HCT116 (cell line): ENCODE data around the gene MTHFD1L. TPM values are rescaled to one million over a fixed set of nuclear protein-coding genes. Genes with fewer than 3 reads are reported as not detected.

Experiments
- ATAC-seq: fragments of 200-7000 bp; cut with Tn5 transposase; 2 replicates; pipeline ENCODE4 v1.9.1; 2020; ENCODE audit warnings: mild to moderate bottlenecking, moderate library complexity
- BruUV-seq: library from RNA; stranded (reverse); fragments of 400-500 nt; replicated peaks from 2 replicates; lab custom pipeline; 2021; lab: Mats Ljungman, UMichigan
- CTCF ChIA-PET: fragments of 300-600 bp; sonication (Branson Sonifier 250); formaldehyde crosslinking; loops from one replicate; lab custom pipeline; 2021; ENCODE audit warnings: antibody characterized with exemption; lab: Charles Lee
- POLR2A ChIA-PET: fragments of 300-600, 350-600 bp; sonication (Branson Sonifier 250); formaldehyde crosslinking; loops from one replicate; lab custom pipeline; 2021; ENCODE audit warnings: antibody characterized with exemption; lab: Charles Lee
- RAD21 ChIA-PET, 2 experiments: fragments of 300-600 bp; sonication (Branson Sonifier 250); formaldehyde crosslinking; loops; one replicate each; lab custom pipeline; 2023; ENCODE audit warnings: low total read pairs in 2 of 2; ENCODE audit not compliant: uncharacterized antibody in 2 of 2, unreplicated experiment in 2 of 2, low non-redundant PET in 1 of 2; lab: Charles Lee
- DNase-seq: peaks from one replicate; pipeline ENCODE4 v3.0.0-alpha.2; 2010; ENCODE audit warnings: low read depth, low spot score
- H2AFZ ChIP-seq: fragments of 200-600 bp; shearing (Covaris generic), sonication (generic); 2 replicates; pipeline ENCODE4 v1.6.1; 2017; ENCODE audit warnings: low read depth, mixed run types, mixed read lengths, antibody characterized with exemption, low read length; ENCODE audit not compliant: poor library complexity, severe bottlenecking
- H3K27ac ChIP-seq: 2 replicates; pipeline ENCODE4 v1.5.1; 2012; ENCODE audit warnings: low read depth, low read length
- H3K27me3 ChIP-seq: fragments of 200-600 bp; sonication (generic); 2 replicates; pipeline ENCODE4 v1.6.1; 2016; ENCODE audit warnings: mixed run types, low read length, mixed read lengths; ENCODE audit not compliant: insufficient read depth
- H3K36me3 ChIP-seq, 2 experiments: fragments of 200-500 bp in 1 of 2; fragments of 200-600 bp in 1 of 2; sonication (Bioruptor generic) in 1 of 2; sonication (generic) in 1 of 2; 2 replicates each; pipeline versions ENCODE4 v1.5.1 to v1.6.1; 2014 to 2016; ENCODE audit warnings: low read length in 2 of 2, inconsistent platforms in 1 of 2, mixed read lengths in 1 of 2, mixed run types in 1 of 2; ENCODE audit not compliant: insufficient read depth in 2 of 2, control insufficient read depth in 1 of 2
- H3K4me1 ChIP-seq, 2 experiments: fragments of 200-600 bp in 1 of 2; sonication (generic) in 1 of 2; 2 replicates each; pipeline versions ENCODE4 v1.5.1 to v1.6.1; 2012 to 2017; ENCODE audit warnings: low read length in 2 of 2, inconsistent platforms in 1 of 2, mild to moderate bottlenecking in 1 of 2, mixed read lengths in 1 of 2, mixed run types in 1 of 2, moderate library complexity in 1 of 2; ENCODE audit not compliant: insufficient read depth in 2 of 2, control insufficient read depth in 1 of 2
- H3K4me2 ChIP-seq: fragments of 200-600 bp; sonication (generic); 2 replicates; pipeline ENCODE4 v1.6.1; 2017; ENCODE audit warnings: mixed run types, low read length, mixed read lengths
- H3K4me3 ChIP-seq, 2 experiments: fragments of 200-600 bp in 1 of 2; sonication (generic) in 1 of 2; replicated peaks in 1 of 2; 2 replicates each; pipeline ENCODE4 v1.5.1; 2011 to 2016; ENCODE audit warnings: low read length in 2 of 2, control low read depth in 1 of 2, low read depth in 1 of 2, mild to moderate bottlenecking in 1 of 2, mixed read lengths in 1 of 2, mixed run types in 1 of 2
- H3K79me2 ChIP-seq: fragments of 200-600 bp; sonication (generic); 2 replicates; pipeline ENCODE4 v1.6.1; 2017; ENCODE audit warnings: mild to moderate bottlenecking, mixed run types, low read length, moderate library complexity, mixed read lengths; ENCODE audit not compliant: insufficient read depth
- H3K9ac ChIP-seq: fragments of 200-600 bp; sonication (generic); 2 replicates; pipeline ENCODE4 v1.6.1; 2016; ENCODE audit warnings: low read length, mixed read lengths
- H3K9me2 ChIP-seq: fragments of 200-600 bp; sonication (generic), shearing (Covaris generic); 2 replicates; pipeline ENCODE4 v1.6.1; 2017; ENCODE audit warnings: mixed run types, mild to moderate bottlenecking, moderate library complexity; ENCODE audit not compliant: insufficient read depth
- H3K9me3 ChIP-seq, 2 experiments: fragments of 200-500 bp in 1 of 2; fragments of 200-600 bp in 1 of 2; sonication (Bioruptor generic) in 1 of 2; sonication (generic) in 1 of 2; 2 replicates each; pipeline ENCODE4 v1.6.1; 2014 to 2017; ENCODE audit warnings: low read length in 2 of 2, mixed read lengths in 2 of 2, inconsistent platforms in 1 of 2, low read depth in 1 of 2, mild to moderate bottlenecking in 1 of 2, mixed run types in 1 of 2, moderate library complexity in 1 of 2; ENCODE audit not compliant: control insufficient read depth in 1 of 2, insufficient read depth in 1 of 2
- H4K20me1 ChIP-seq: fragments of 200-600 bp; sonication (generic), shearing (Covaris generic); 2 replicates; pipeline ENCODE4 v1.6.1; 2017; ENCODE audit warnings: mixed run types, mild to moderate bottlenecking, moderate library complexity; ENCODE audit not compliant: insufficient read depth
- CBX3 ChIP-seq: IDR thresholded peaks from 2 replicates; pipeline ENCODE4 v1.6.1; 2012; ENCODE audit warnings: low read depth
- CTCF ChIP-seq, 3 experiments: fragments of 200-600 bp in 1 of 3; sonication (generic) in 1 of 3; IDR thresholded peaks in 2 of 3; conservative IDR thresholded peaks in 1 of 3; 2 replicates each; pipeline ENCODE4 v1.5.1; 2012 to 2017; ENCODE audit warnings: low read depth in 2 of 3, low read length in 2 of 3, antibody characterized with exemption in 1 of 3, borderline replicate concordance in 1 of 3, control low read depth in 1 of 3, mild to moderate bottlenecking in 1 of 3, mixed read lengths in 1 of 3, mixed run types in 1 of 3, moderate library complexity in 1 of 3; ENCODE audit not compliant: insufficient read depth in 1 of 3
- ELF1 ChIP-seq: IDR thresholded peaks from 2 replicates; pipeline ENCODE4 v1.6.1; 2012; ENCODE audit warnings: low read depth, borderline replicate concordance
- EZH2 ChIP-seq: fragments of 200-600 bp; sonication (generic); IDR thresholded peaks from 2 replicates; pipeline ENCODE4 v1.6.1; 2017; ENCODE audit warnings: antibody characterized with exemption, mixed run types
- EZH2phosphoT487 ChIP-seq: fragments of 200-600 bp; IDR thresholded peaks from 2 replicates; pipeline ENCODE4 v1.6.1; 2018; ENCODE audit warnings: antibody characterized with exemption, borderline replicate concordance
- JUND ChIP-seq: IDR thresholded peaks from 2 replicates; pipeline ENCODE4 v1.6.1; 2012
- MAX ChIP-seq: IDR thresholded peaks from 2 replicates; pipeline ENCODE4 v1.6.1; 2012
- POLR2A ChIP-seq: IDR thresholded peaks from 2 replicates; pipeline ENCODE4 v1.7.0; 2011; ENCODE audit warnings: borderline replicate concordance; ENCODE audit not compliant: insufficient read depth, insufficient read length; ENCODE audit errors: extremely low read depth
- REST ChIP-seq: IDR thresholded peaks from 2 replicates; pipeline ENCODE4 v1.6.1; 2012; ENCODE audit warnings: low read depth
- SIN3A ChIP-seq: IDR thresholded peaks from 2 replicates; pipeline ENCODE4 v1.6.1; 2012; ENCODE audit warnings: low read depth
- YY1 ChIP-seq: IDR thresholded peaks from 2 replicates; pipeline ENCODE4 v1.6.1; 2011; ENCODE audit warnings: low read length, low read depth, moderate library complexity, mild to moderate bottlenecking; ENCODE audit not compliant: insufficient replicate concordance; ENCODE audit errors: extremely low read depth
- ZNF274 ChIP-seq: fragments of 200-500 bp; sonication (Bioruptor generic); IDR thresholded peaks from 2 replicates; pipeline ENCODE4 v1.6.1; 2014; ENCODE audit warnings: mild to moderate bottlenecking, low read depth, low read length, inconsistent platforms
- intact Hi-C: fragments of 100-400 bp; cut with micrococcal nuclease; formaldehyde crosslinking; loops from 2 replicates; pipeline ENCODE4 v1.10.0; 2022
- total RNA-seq: library from RNA; stranded (reverse); gene quantifications from one replicate; pipeline ENCODE4 v1.2.1, GENCODE V29; 2021; ENCODE audit not compliant: unreplicated experiment

The MTHFD1L gene
- total RNA-seq, 1 experiment from 2014 or later: 127 TPM

- Histone ChIP-seq H3K36me3 (peaks cover 4 to 31% of the 10 kb centered on the region in 2 experiments; a peak in 2 of 4 replicates), H3K27me3 (no peaks in the 10 kb centered on the region), H3K9ac (no peak overlapping the region), H3K9me2 (no peaks in the 10 kb centered on the region), H3K4me3 (no peak overlapping the region), H4K20me1 (no peaks in the 10 kb centered on the region), H3K9me3 (no peaks in the 10 kb centered on the region), H3K4me2 (no peak overlapping the region), H3K4me1 (no peaks in the 10 kb centered on the region), H3K27ac (no peak overlapping the region), H3K79me2 (no peaks in the 10 kb centered on the region), H2AFZ (no peak overlapping the region)
- CTCF ChIA-PET: no interaction called here
- TF ChIP-seq POLR2A (no peak), SIN3A (no peak), MAX (no peak), CBX3 (no peak), EZH2 (no peak), EZH2phosphoT487 (no peak)
- POLR2A ChIA-PET: no interaction called here
- intact Hi-C loops: no loop called here
- no TSS peak for BruUV-seq
- ATAC-seq (no peak), DNase-seq (no peak)
- RAD21 ChIA-PET: no interaction called here
These were observed 93.7 kb downstream of the MTHFD1L start for GRCh38 chr6:150959166-150959565.

GRCh38 chr6:150962436-150962835, 96.9 kb downstream of the MTHFD1L start:
- CTCF ChIA-PET: no interaction called here
- no TSS peak for BruUV-seq
- DNase-seq (no peak), ATAC-seq (no peak)
- Histone ChIP-seq H3K4me3 (no peak overlapping the region), H3K27ac (no peak overlapping the region), H3K9me2 (no peaks in the 10 kb centered on the region), H3K9ac (no peak overlapping the region), H3K27me3 (no peaks in the 10 kb centered on the region), H4K20me1 (no peaks in the 10 kb centered on the region), H3K4me1 (no peaks in the 10 kb centered on the region), H3K9me3 (no peaks in the 10 kb centered on the region), H3K36me3 (peaks cover 4 to 27% of the 10 kb centered on the region in 2 experiments; a peak in 2 of 4 replicates), H2AFZ (no peak overlapping the region)
- RAD21 ChIA-PET: no interaction called here
- intact Hi-C loops: no loop called here
- TF ChIP-seq REST (no peak), ELF1 (no peak), YY1 (no peak), CTCF (IDR thresholded peaks at IDR 0.05 in 2 of 3, conservative IDR thresholded peaks at IDR 0.05 in 1 of 3; ENCODE audit: borderline replicate concordance in 1 of 3, insufficient read depth in 1 of 3, low read depth in 2 of 3, low read length in 2 of 3) (no peak), ZNF274 (no peak), EZH2phosphoT487 (no peak), JUND (no peak)
- TF ChIP-seq, all 23 proteins: peak for 0
- POLR2A ChIA-PET: no interaction called here
- Histone ChIP-seq H3K4me2 (no peak overlapping the region), H3K79me2 (no peaks in the 10 kb centered on the region)
